KMS-11 (cell line): ENCODE results near the gene PHF12.

ENCODE experiments used
- H2AFZ ChIP-seq: fragments of 200-600 bp; sonication (generic); 2 replicates; pipeline ENCODE4 v1.6.1; 2016; ENCODE audit warnings: antibody characterized with exemption, mixed run types, low read depth
- H3K27ac ChIP-seq: fragments of 200-600 bp; sonication (generic); 2 replicates; pipeline ENCODE4 v1.6.1; 2016; ENCODE audit warnings: mild to moderate bottlenecking, mixed run types
- H3K27me3 ChIP-seq: fragments of 200-600 bp; sonication (generic); 2 replicates; pipeline ENCODE4 v1.6.1; 2017; ENCODE audit warnings: mild to moderate bottlenecking, low read depth, mixed run types, moderate library complexity; ENCODE audit not compliant: insufficient read depth
- H3K36me3 ChIP-seq: fragments of 200-600 bp; sonication (generic); 2 replicates; pipeline ENCODE4 v1.6.1; 2017; ENCODE audit warnings: mild to moderate bottlenecking, mixed run types; ENCODE audit not compliant: insufficient read depth
- H3K4me1 ChIP-seq: fragments of 200-600 bp; sonication (generic); 2 replicates; pipeline ENCODE4 v1.6.1; 2016; ENCODE audit warnings: mild to moderate bottlenecking, low read depth, mixed run types; ENCODE audit not compliant: poor library complexity, severe bottlenecking
- H3K4me2 ChIP-seq: fragments of 200-600 bp; sonication (generic); 2 replicates; pipeline ENCODE4 v1.7.0; 2016; ENCODE audit warnings: mild to moderate bottlenecking, mixed run types
- H3K4me3 ChIP-seq: fragments of 200-600 bp; sonication (generic); IDR thresholded peaks from 2 replicates; pipeline ENCODE4 v1.6.1; 2017; ENCODE audit warnings: low read depth, low read length, mixed read lengths; ENCODE audit not compliant: insufficient read depth
- H3K79me2 ChIP-seq: fragments of 200-600 bp; sonication (generic); 2 replicates; pipeline ENCODE4 v1.6.1; 2016; ENCODE audit warnings: low read depth, mixed run types; ENCODE audit not compliant: insufficient read depth
- H3K9ac ChIP-seq: fragments of 200-600 bp; sonication (generic); 2 replicates; pipeline ENCODE4 v1.6.1; 2016; ENCODE audit warnings: mild to moderate bottlenecking, mixed run types
- H4K20me1 ChIP-seq: fragments of 200-600 bp; sonication (generic); 2 replicates; pipeline ENCODE4 v1.6.1; 2016; ENCODE audit warnings: mild to moderate bottlenecking, mixed run types; ENCODE audit not compliant: insufficient read depth
- TF ChIP-seq, protein P1 (sequence below): fragments of 200-600 bp; sonication (generic); conservative IDR thresholded peaks from 2 replicates; pipeline ENCODE4 v1.6.1; 2017; ENCODE audit warnings: low read depth, mild to moderate bottlenecking, antibody characterized with exemption, low read length, moderate library complexity, mixed read lengths

The PHF12 gene

DNA sequence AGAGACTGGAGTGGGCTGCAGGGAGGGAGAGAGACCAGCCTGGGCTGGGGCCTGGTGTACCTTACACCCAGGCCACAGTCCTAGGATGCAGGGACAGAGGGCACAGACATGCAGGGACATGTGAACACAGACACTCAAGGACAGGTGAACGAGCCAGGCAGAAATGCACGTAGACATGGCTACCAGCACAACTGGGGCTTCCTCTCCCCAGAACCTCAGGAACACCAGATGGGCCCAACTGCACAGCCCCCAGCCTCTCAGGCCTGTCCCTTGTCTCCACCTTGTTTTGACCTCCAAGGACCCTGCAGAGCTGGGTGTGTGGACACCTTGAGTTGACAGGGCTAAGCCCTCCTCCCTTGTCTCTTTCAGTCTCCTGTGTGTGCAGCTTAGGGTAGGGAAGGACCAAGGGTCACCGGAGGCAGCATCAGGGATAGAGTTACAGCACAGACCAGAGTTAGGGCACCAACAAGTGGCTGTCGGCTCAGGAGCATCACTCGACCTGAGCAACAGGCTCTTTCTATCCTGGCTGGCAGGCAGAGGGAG is 45.3 kb upstream of the PHF12 start:
- Histone ChIP-seq H3K36me3 (no peaks in the 10 kb centered on the region), H2AFZ (no peak overlapping the region), H3K4me3 (no peak overlapping the region), H3K4me2 (no peak overlapping the region), H3K27ac (no peak overlapping the region), H3K79me2 (no peaks in the 10 kb centered on the region), H3K4me1 (no peaks in the 10 kb centered on the region), H3K27me3 (peaks cover 49% of the 10 kb centered on the region), H4K20me1 (no peaks in the 10 kb centered on the region), H3K9ac (no peak overlapping the region)
- TF ChIP-seq, protein P1, sequence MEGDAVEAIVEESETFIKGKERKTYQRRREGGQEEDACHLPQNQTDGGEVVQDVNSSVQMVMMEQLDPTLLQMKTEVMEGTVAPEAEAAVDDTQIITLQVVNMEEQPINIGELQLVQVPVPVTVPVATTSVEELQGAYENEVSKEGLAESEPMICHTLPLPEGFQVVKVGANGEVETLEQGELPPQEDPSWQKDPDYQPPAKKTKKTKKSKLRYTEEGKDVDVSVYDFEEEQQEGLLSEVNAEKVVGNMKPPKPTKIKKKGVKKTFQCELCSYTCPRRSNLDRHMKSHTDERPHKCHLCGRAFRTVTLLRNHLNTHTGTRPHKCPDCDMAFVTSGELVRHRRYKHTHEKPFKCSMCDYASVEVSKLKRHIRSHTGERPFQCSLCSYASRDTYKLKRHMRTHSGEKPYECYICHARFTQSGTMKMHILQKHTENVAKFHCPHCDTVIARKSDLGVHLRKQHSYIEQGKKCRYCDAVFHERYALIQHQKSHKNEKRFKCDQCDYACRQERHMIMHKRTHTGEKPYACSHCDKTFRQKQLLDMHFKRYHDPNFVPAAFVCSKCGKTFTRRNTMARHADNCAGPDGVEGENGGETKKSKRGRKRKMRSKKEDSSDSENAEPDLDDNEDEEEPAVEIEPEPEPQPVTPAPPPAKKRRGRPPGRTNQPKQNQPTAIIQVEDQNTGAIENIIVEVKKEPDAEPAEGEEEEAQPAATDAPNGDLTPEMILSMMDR = no peak

DNA sequence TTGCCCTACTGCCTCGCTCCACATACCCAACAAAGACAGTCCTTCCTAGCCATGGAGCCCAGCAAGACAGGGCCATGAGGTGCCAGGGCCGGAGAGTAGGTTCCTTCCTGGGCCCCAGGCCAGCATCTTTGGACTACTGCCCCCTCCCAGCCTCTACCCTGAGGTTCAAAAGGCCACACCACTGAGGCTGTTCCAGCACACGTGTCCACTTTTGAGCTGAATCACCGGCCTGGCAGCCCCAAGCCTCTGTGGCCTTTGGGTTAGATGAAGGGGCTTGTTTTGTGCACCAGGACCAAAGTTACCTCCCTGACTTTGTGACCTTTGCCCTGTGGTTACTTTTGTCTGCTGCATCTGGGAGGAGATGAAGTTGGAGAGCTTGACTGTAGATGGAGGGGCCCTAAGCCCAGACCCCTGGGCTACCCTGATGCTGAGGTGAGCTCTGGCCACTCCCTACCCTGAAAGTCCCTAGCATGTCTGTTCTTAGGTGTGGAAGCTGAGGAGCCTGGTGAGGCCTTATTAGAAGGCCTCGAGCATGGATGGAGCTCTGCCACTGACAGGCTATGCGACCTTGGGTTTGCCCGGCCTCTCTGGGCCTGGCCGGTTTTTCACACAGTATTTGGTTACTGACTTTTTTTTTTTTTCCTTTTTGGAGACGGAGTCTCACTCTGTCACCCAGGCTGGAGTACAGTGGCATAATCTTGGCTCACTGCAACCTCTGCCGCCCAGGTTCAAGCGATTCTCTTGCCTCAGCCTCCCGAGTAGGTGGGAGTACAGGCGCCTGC is 42.5 kb upstream of the PHF12 start:
- H3K36me3 ChIP-seq = no peaks in the 10 kb centered on the region
- H4K20me1 ChIP-seq = no peaks in the 10 kb centered on the region
- no peak overlapping the region for H3K4me2 ChIP-seq
- H3K4me3 ChIP-seq = no peak overlapping the region
- H2AFZ ChIP-seq = no peak overlapping the region
- H3K27ac ChIP-seq = no peak overlapping the region
- H3K79me2 ChIP-seq = no peaks in the 10 kb centered on the region
- no peak overlapping the region for H3K9ac ChIP-seq
- H3K4me1 ChIP-seq = no peaks in the 10 kb centered on the region
- TF ChIP-seq, protein P1 = no peak
- H3K27me3 ChIP-seq = peaks cover 45% of the 10 kb centered on the region

DNA sequence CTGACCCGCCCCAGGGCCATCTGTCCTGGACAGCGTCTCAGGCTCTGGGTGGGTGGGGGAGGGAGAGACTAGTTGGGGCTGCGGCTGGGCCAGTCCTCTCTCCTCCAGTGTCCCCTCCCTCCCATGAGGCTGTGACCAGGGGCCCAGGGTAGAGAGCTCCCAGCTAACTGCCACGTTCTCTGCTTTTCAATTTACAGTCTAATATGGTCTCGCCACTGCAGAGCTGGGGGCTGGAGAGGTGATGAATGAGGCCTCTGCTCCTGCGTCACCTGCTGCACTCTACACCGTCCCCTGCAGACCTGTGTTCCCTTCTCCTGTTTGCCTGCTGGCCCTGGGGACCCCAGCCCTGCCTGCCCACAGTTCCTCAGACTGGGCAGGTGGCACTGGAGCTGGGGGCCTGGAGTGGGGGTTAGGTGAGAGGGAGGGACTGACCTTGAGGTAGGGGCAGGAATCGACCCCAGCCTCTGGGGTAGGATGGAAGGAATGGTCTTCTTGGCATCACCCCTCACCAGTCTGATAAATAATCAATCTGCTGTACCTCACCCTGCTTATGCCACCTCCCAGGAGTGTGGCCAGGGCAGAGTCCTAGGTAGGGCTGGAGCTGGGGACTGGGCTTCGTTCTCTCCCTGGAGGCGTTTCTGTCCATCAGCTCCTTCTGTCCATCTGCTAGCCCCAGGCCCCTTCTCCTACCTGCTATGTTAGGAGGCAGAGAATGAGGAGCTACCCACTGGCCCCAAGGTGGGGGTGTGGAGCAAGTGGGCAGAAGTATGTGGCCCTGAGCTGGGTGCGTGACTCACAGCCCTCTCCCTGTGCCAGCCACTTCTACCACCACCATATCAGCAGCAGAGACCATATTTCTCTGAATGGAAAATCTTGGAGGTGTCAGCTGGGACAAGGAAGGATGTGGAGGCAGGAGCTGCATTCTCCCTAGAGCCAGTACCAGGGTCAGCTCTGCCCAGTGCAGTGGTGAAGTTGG is 41.6 kb upstream of the PHF12 start:
- Histone ChIP-seq H3K27me3 (peaks cover 43% of the 10 kb centered on the region), H3K4me3 (no peak overlapping the region), H2AFZ (no peak overlapping the region), H3K4me1 (no peaks in the 10 kb centered on the region), H3K4me2 (no peak overlapping the region), H3K9ac (no peak overlapping the region), H3K79me2 (no peaks in the 10 kb centered on the region), H3K27ac (no peak overlapping the region), H4K20me1 (no peaks in the 10 kb centered on the region), H3K36me3 (no peaks in the 10 kb centered on the region)
- TF ChIP-seq, protein P1 = no peak

DNA sequence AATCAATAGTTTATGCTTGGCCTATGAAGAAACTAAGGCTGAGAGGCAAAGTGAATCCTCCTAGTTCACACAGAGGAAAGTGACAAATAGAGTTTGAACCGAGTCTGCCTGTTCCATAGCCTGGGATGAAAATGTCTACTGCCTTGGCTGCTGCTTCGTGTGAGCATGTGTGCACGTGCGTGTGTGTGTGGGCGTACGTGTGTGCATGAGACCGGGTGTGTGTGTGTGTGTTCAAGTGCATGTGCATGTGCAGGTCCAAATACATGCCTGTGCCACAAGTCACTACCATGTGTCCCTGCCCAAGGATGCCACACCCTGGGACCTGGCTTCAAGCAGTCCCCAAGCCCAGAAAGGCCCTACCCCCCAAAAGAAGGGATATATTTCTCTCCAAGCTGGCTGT is 40.9 kb upstream of the PHF12 start:
- Histone ChIP-seq H4K20me1 (no peaks in the 10 kb centered on the region), H3K4me2 (no peak overlapping the region), H3K9ac (no peak overlapping the region), H3K27ac (no peak overlapping the region), H3K79me2 (no peaks in the 10 kb centered on the region), H3K27me3 (peaks cover 46% of the 10 kb centered on the region), H3K4me3 (no peak overlapping the region), H3K4me1 (no peaks in the 10 kb centered on the region), H3K36me3 (no peaks in the 10 kb centered on the region), H2AFZ (no peak overlapping the region)
- TF ChIP-seq, protein P1 = no peak
